A549 (cell line): ENCODE results near the gene GAGE12J. TPM values are rescaled to one million over a fixed set of nuclear protein-coding genes. Genes with fewer than 3 reads are reported as not detected.
"Not testable (repeated sequence)": the region's sequence is repeated elsewhere in the genome, so short reads cannot be mapped to it uniquely, and the experiment has no call there.

ENCODE experiments used
- ATAC-seq, 2 experiments: fragments of 200-7000 bp in 1 of 2; fragments of >200 bp in 1 of 2; cut with Nextera tagmentation in 1 of 2; cut with Tn5 transposase in 1 of 2; 3 replicates each; pipeline versions ENCODE4 v1.8.0 to v1.9.1; 2018 to 2020; ENCODE audit warnings: mild to moderate bottlenecking in 1 of 2, moderate library complexity in 1 of 2
- CTCF ChIA-PET: fragments of 300-600 bp; sonication (Branson Sonifier 250); formaldehyde crosslinking; extraction: SDS; loops from one replicate; lab custom pipeline; 2021; ENCODE audit warnings: antibody characterized with exemption, inconsistent platforms; lab: Yijun Ruan, JAX
- POLR2A ChIA-PET: fragments of 350-600 bp; formaldehyde crosslinking; extraction: SDS; loops from one replicate; lab custom pipeline; 2021; ENCODE audit warnings: antibody characterized with exemption, inconsistent platforms; lab: Yijun Ruan, JAX
- DNase-seq, 2 experiments: peaks; one replicate each; pipeline versions ENCODE4 v3.0.0 to v3.0.0-alpha.2; 2011 to 2016; ENCODE audit warnings: low read depth in 1 of 2, low spot score in 1 of 2
- FAIRE-seq: peaks from 2 replicates; lab custom pipeline; 2011; peaks lifted over from hg19 to GRCh38; lab: Jason Lieb, UNC
- H3K27ac ChIP-seq, 2 experiments: fragments of >200 bp; sonication (Bioruptor Twin); formaldehyde crosslinking; 3 replicates each; pipeline ENCODE4 v1.5.1; 2016 to 2017
- H3K4me1 ChIP-seq: fragments of >200 bp; sonication (Bioruptor Twin); formaldehyde crosslinking; 3 replicates; pipeline ENCODE4 v1.6.1; 2016
- H3K4me2 ChIP-seq: fragments of >200 bp; sonication (Bioruptor Twin); formaldehyde crosslinking; 3 replicates; pipeline ENCODE4 v1.6.1; 2016
- H3K4me3 ChIP-seq: fragments of >200 bp; sonication (Bioruptor Twin); formaldehyde crosslinking; 3 replicates; pipeline ENCODE4 v1.5.1; 2016
- H3K9me3 ChIP-seq: fragments of >200 bp; sonication (Bioruptor Twin); formaldehyde crosslinking; 3 replicates; pipeline ENCODE4 v1.6.1; 2016
- ATOH8 ChIP-seq: fragments of 250-450 bp; sonication (Bioruptor Pico); IDR thresholded peaks from 2 replicates; pipeline ENCODE4 v1.5.0; 2020; ENCODE audit warnings: low read depth, mild to moderate bottlenecking, moderate library complexity
- BCL3 ChIP-seq: fragments of >200 bp; sonication (Bioruptor Twin); formaldehyde crosslinking; IDR thresholded peaks from 3 replicates; pipeline ENCODE4 v1.6.1; 2016
- CBX2 ChIP-seq: fragments of 200-600 bp; sonication (generic); IDR thresholded peaks from 2 replicates; pipeline ENCODE4 v1.6.1; 2016; ENCODE audit warnings: low read depth, mild to moderate bottlenecking, borderline replicate concordance
- CHD2 ChIP-seq: fragments of 150-350 bp; IDR thresholded peaks from 2 replicates; pipeline ENCODE4 v1.6.1; 2014; ENCODE audit warnings: low read length; ENCODE audit not compliant: partially characterized antibody
- ELK1 ChIP-seq: fragments of 150-350 bp; IDR thresholded peaks from 2 replicates; pipeline ENCODE4 v1.6.1; 2014; ENCODE audit warnings: low read depth, mild to moderate bottlenecking, low read length
- EP300 ChIP-seq, 2 experiments: fragments of >200 bp; sonication (Bioruptor Twin); formaldehyde crosslinking; IDR thresholded peaks; 2 replicates in 1 of 2; 3 replicates in 1 of 2; pipeline ENCODE4 v1.6.1; 2016 to 2017
- FOSL2 ChIP-seq, 2 experiments: fragments of 450-650 bp in 1 of 2; fragments of >200 bp in 1 of 2; sonication (Bioruptor Twin) in 1 of 2; formaldehyde crosslinking; IDR thresholded peaks; 2 replicates each; pipeline versions ENCODE4 v1.5.0 to v1.6.1; 2016 to 2020; ENCODE audit warnings: mild to moderate bottlenecking in 1 of 2, moderate library complexity in 1 of 2
- HDAC2 ChIP-seq: fragments of 200-600 bp; sonication (generic); IDR thresholded peaks from 2 replicates; pipeline ENCODE4 v1.6.1; 2016
- HEYL ChIP-seq: fragments of 250-450 bp; sonication (Bioruptor Pico); IDR thresholded peaks from 2 replicates; pipeline ENCODE4 v1.8.0; 2021; ENCODE audit warnings: mild to moderate bottlenecking, moderate library complexity
- JUNB ChIP-seq: fragments of >200 bp; sonication (Bioruptor Twin); formaldehyde crosslinking; IDR thresholded peaks from 2 replicates; pipeline ENCODE4 v1.6.1; 2016
- NFE2L2 ChIP-seq: fragments of 150-350 bp; conservative IDR thresholded peaks from 2 replicates; pipeline ENCODE4 v1.6.1; 2014; ENCODE audit warnings: low read length
- NPAS2 ChIP-seq: fragments of 250-450 bp; sonication (Bioruptor Pico); IDR thresholded peaks from 2 replicates; pipeline ENCODE4 v1.8.0; 2022; ENCODE audit warnings: mild to moderate bottlenecking, moderate library complexity, borderline replicate concordance
- NR3C1 ChIP-seq: fragments of >200 bp; sonication (Bioruptor Twin); formaldehyde crosslinking; IDR thresholded peaks from 3 replicates; pipeline ENCODE4 v1.6.1; 2017
- PHF8 ChIP-seq: fragments of 200-600 bp; sonication (generic); IDR thresholded peaks from 2 replicates; pipeline ENCODE4 v1.6.1; 2016; ENCODE audit warnings: low read depth, mild to moderate bottlenecking, antibody characterized with exemption, moderate library complexity, borderline replicate concordance
- RARB ChIP-seq: fragments of 250-450 bp; sonication (Bioruptor Pico); IDR thresholded peaks from 2 replicates; pipeline ENCODE4 v1.8.0; 2021; ENCODE audit warnings: mild to moderate bottlenecking, moderate library complexity
- RCOR1 ChIP-seq: fragments of 150-350 bp; IDR thresholded peaks from 2 replicates; pipeline ENCODE4 v1.6.1; 2014; ENCODE audit warnings: antibody characterized with exemption, low read length, low read depth
- RNF2 ChIP-seq: fragments of 200-600 bp; sonication (generic); IDR thresholded peaks from 2 replicates; pipeline ENCODE4 v1.6.1; 2016; ENCODE audit warnings: low read depth, mild to moderate bottlenecking, antibody characterized with exemption, moderate library complexity, borderline replicate concordance
- SMC3 ChIP-seq: fragments of >200 bp; sonication (Bioruptor Twin); formaldehyde crosslinking; IDR thresholded peaks from 3 replicates; pipeline ENCODE4 v1.6.1; 2018; ENCODE audit warnings: inconsistent platforms
- TFCP2L1 ChIP-seq: fragments of 250-450 bp; sonication (Bioruptor Pico); IDR thresholded peaks from 2 replicates; pipeline ENCODE4 v1.5.0; 2021; ENCODE audit warnings: mild to moderate bottlenecking
- TP53 ChIP-seq: fragments of 250-450 bp; sonication (Bioruptor Pico); IDR thresholded peaks from 2 replicates; pipeline ENCODE4 v1.5.0; 2021; ENCODE audit warnings: mild to moderate bottlenecking, moderate library complexity
- USF2 ChIP-seq: fragments of 450-650 bp; IDR thresholded peaks from 2 replicates; pipeline ENCODE4 v1.6.1; 2014; ENCODE audit warnings: antibody characterized with exemption
- ZC3H11A ChIP-seq: fragments of 450-650 bp; IDR thresholded peaks from 2 replicates; pipeline ENCODE4 v1.6.1; 2014; ENCODE audit warnings: antibody characterized with exemption, mild to moderate bottlenecking
- WGBS: methylation state at CpG from one replicate; pipeline ENCODE4 v1.1.6; 2017; ENCODE audit errors: missing lambda C conversion rate; 5-methylcytosine and 5-hydroxymethylcytosine counted together
- polyA plus RNA-seq, 4 experiments: library from polyadenylated mRNA; depleted of rRNA in 3 of 4; stranded (reverse); fragments of >200 nt; fragmentation: RNase III in 1 of 4; extraction: RNeasy Plus Mini Kit Qiagen cat#74134 plus additional on column Dnase treatment in 1 of 4; gene quantifications; 2 replicates in 3 of 4; 3 replicates in 1 of 4; pipeline ENCODE4 v1.2.3, GENCODE V29; 2011 to 2017
- TF ChIP-seq, protein P1 (sequence below): fragments of 200-600 bp; sonication (generic); IDR thresholded peaks from 2 replicates; pipeline ENCODE4 v1.6.1; 2016; ENCODE audit warnings: antibody characterized with exemption, mild to moderate bottlenecking, moderate library complexity

Gene GAGE12J
- polyA plus RNA-seq, 2 of the 4 experiments (the other 2 are of a cell fraction) = not detected

- 55% methylated on average over 14 of the region's 17 CpGs for WGBS
- ChIA-PET POLR2A (no interaction called here), CTCF (interaction anchor here (0.8 to 1.9 kb wide), 11 partner anchors 9 to 548 kb away, joined by 3 to 8 read pairs (median 4); no protein-coding TSS in a partner anchor)
- Histone ChIP-seq H3K27ac (no peak overlapping the region), H3K4me1 (no peaks in the 10 kb centered on the region), H3K4me2 (no peak overlapping the region; the same call in 1 of the 3 replicates), H3K4me3 (no peak overlapping the region), H3K9me3 (no peaks in the 10 kb centered on the region)
- DNase-seq = no peak
- ATAC-seq = peak; percentile 26 to 33; a peak in 3 of 6 replicates
- TF ChIP-seq RNF2 = no peak
- no peak for TF ChIP-seq ZC3H11A
- no peak for TF ChIP-seq CBX2
- no peak for TF ChIP-seq PHF8
- TF ChIP-seq CHD2 = no peak
- TF ChIP-seq ATOH8 (CRISPR knock-in tag) = no peak
- TF ChIP-seq TFCP2L1 (CRISPR knock-in tag) = no peak
- no peak for TF ChIP-seq JUNB
- no peak for TF ChIP-seq TP53 (CRISPR knock-in tag)
- no peak for TF ChIP-seq FOSL2 (IDR thresholded peaks at IDR 0.05)
- TF ChIP-seq FOSL2 (CRISPR knock-in tag; IDR thresholded peaks at IDR 0.05) = no peak
- no peak for TF ChIP-seq NFE2L2
- no peak for TF ChIP-seq NPAS2 (CRISPR knock-in tag)
- no peak for TF ChIP-seq USF2
- no peak for FAIRE-seq
Measured at GRCh38 chrX:49292400-49293362, 29.2 kb upstream of the GAGE12J start.

DNA sequence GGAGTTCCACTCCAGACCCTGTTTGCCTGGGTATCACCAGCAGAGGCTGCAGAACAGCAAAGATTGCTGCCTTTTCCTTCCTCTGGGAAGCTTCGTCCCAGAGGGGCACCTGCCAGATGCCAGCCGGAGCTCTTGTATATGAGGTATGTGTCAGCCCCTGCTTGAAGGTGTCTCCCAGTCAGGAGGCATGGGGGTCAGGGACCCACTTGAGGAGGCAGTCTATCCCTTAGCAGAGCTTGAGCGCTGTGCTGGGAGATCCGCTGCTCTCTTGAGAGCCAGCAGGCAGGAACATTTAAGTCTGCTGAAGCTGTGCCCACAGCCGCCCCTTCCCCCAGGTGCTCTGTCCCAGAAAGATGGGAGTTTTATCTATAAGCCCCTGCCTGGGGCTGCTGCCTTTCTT, 22.5 kb upstream of the GAGE12J start:
- H3K4me1 ChIP-seq, H3K9me3 ChIP-seq, H3K4me2 ChIP-seq, ATAC-seq, FAIRE-seq, CTCF ChIA-PET, H3K27ac ChIP-seq, POLR2A ChIA-PET, DNase-seq, H3K4me3 ChIP-seq: not testable (repeated sequence)
- WGBS = no CpG with 5 or more reads among the region's 5 CpGs

DNA sequence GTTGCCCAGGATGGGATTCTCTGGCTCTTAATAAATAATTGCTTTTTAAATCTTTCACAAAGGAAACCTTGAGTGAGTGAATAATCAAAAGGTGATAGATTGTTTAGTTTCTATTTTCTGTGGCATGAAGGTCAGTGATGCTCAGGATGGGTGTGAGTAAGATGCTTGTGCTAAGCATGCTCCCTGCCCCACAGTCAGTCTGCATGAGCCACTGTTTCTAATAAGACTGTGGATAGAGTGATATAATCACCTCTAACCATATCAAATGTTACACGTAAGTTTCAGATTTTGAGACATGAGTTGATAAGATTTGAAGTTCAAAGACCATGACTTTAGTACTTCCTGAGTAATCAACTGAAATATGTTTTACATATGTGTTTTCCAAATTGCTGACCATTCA, 21.1 kb upstream of the GAGE12J start:
- H3K4me1 ChIP-seq = no peaks in the 10 kb centered on the region
- DNase-seq (no peak), FAIRE-seq (no peak), ATAC-seq (no peak)
- no peak overlapping the region for H3K4me2 ChIP-seq
- no peaks in the 10 kb centered on the region for H3K9me3 ChIP-seq
- H3K4me3 ChIP-seq = no peak overlapping the region
- H3K27ac ChIP-seq = no peak overlapping the region
- ChIA-PET POLR2A (no interaction called here), CTCF (interaction anchor here (1.0 kb wide), 1 partner anchor 8 kb away, joined by 4 read pairs; no protein-coding TSS in a partner anchor)
- 50% methylated on average over 1 of the region's 1 CpG for WGBS
- TF ChIP-seq ELK1 (no peak), NR3C1 (no peak), HDAC2 (no peak), EP300 (IDR thresholded peaks at IDR 0.05) (no peak), SMC3 (no peak), HEYL (no peak), TP53 (CRISPR knock-in tag) (no peak), RCOR1 (no peak), RARB (no peak), NPAS2 (CRISPR knock-in tag) (no peak), BCL3 (no peak), CHD2 (no peak)
- TF ChIP-seq, protein P1, sequence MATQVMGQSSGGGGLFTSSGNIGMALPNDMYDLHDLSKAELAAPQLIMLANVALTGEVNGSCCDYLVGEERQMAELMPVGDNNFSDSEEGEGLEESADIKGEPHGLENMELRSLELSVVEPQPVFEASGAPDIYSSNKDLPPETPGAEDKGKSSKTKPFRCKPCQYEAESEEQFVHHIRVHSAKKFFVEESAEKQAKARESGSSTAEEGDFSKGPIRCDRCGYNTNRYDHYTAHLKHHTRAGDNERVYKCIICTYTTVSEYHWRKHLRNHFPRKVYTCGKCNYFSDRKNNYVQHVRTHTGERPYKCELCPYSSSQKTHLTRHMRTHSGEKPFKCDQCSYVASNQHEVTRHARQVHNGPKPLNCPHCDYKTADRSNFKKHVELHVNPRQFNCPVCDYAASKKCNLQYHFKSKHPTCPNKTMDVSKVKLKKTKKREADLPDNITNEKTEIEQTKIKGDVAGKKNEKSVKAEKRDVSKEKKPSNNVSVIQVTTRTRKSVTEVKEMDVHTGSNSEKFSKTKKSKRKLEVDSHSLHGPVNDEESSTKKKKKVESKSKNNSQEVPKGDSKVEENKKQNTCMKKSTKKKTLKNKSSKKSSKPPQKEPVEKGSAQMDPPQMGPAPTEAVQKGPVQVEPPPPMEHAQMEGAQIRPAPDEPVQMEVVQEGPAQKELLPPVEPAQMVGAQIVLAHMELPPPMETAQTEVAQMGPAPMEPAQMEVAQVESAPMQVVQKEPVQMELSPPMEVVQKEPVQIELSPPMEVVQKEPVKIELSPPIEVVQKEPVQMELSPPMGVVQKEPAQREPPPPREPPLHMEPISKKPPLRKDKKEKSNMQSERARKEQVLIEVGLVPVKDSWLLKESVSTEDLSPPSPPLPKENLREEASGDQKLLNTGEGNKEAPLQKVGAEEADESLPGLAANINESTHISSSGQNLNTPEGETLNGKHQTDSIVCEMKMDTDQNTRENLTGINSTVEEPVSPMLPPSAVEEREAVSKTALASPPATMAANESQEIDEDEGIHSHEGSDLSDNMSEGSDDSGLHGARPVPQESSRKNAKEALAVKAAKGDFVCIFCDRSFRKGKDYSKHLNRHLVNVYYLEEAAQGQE = no peak
